Mucosa of stomach (tissue), 1 donor: ENCODE measurements around the gene RBBP9.

Source experiments
- H3K27me3 ChIP-seq: one replicate; pipeline ENCODE4 v1.7.0; 2013; ENCODE audit warnings: mild to moderate bottlenecking, low read length; ENCODE audit not compliant: control insufficient read depth, insufficient read depth
- H3K36me3 ChIP-seq: one replicate; pipeline ENCODE4 v1.7.0; 2013; ENCODE audit warnings: low read length; ENCODE audit not compliant: control insufficient read depth, insufficient read depth
- H3K4me1 ChIP-seq: one replicate; pipeline ENCODE4 v1.7.0; 2013; ENCODE audit warnings: mild to moderate bottlenecking, low read length; ENCODE audit not compliant: control insufficient read depth, insufficient read depth
- H3K4me3 ChIP-seq: one replicate; pipeline ENCODE4 v1.7.0; 2013; ENCODE audit warnings: low read length
- H3K9ac ChIP-seq: one replicate; pipeline ENCODE4 v1.7.0; 2013; ENCODE audit warnings: mild to moderate bottlenecking, low read length, moderate library complexity
- H3K9me3 ChIP-seq: one replicate; pipeline ENCODE4 v1.7.0; 2013; ENCODE audit warnings: mild to moderate bottlenecking, low read length, moderate library complexity; ENCODE audit not compliant: control insufficient read depth
- donor health status: Pancreatic carcinoma.

Gene RBBP9

GRCh38 chr20:18497603-18498002 lies 578 bp upstream of the RBBP9 start:
- no peak overlapping the region for H3K4me3 ChIP-seq
- no peaks in the 10 kb centered on the region for H3K27me3 ChIP-seq
- H3K9me3 ChIP-seq = no peaks in the 10 kb centered on the region
- no peaks in the 10 kb centered on the region for H3K36me3 ChIP-seq
- no peak overlapping the region for H3K9ac ChIP-seq
- H3K4me1 ChIP-seq = peaks cover 7% of the 10 kb centered on the region

GRCh38 chr20:18496042-18496441 lies 983 bp downstream of the RBBP9 start:
- no peak overlapping the region for H3K4me3 ChIP-seq
- H3K4me1 ChIP-seq = peaks cover 7% of the 10 kb centered on the region
- H3K36me3 ChIP-seq = no peaks in the 10 kb centered on the region
- no peaks in the 10 kb centered on the region for H3K9me3 ChIP-seq
- peak overlapping the region; percentile 79 for H3K9ac ChIP-seq
- no peaks in the 10 kb centered on the region for H3K27me3 ChIP-seq

- no peak overlapping the region for H3K4me3 ChIP-seq
- no peaks in the 10 kb centered on the region for H3K27me3 ChIP-seq
- H3K36me3 ChIP-seq = no peaks in the 10 kb centered on the region
- no peaks in the 10 kb centered on the region for H3K9me3 ChIP-seq
- H3K9ac ChIP-seq = no peak overlapping the region
- H3K4me1 ChIP-seq = no peaks in the 10 kb centered on the region
These were observed 8.7 kb downstream of the RBBP9 start for GRCh38 chr20:18488301-18488700.

- H3K9ac ChIP-seq = no peak overlapping the region
- H3K27me3 ChIP-seq = no peaks in the 10 kb centered on the region
- H3K4me1 ChIP-seq = no peaks in the 10 kb centered on the region
- H3K36me3 ChIP-seq = no peaks in the 10 kb centered on the region
- no peak overlapping the region for H3K4me3 ChIP-seq
- no peaks in the 10 kb centered on the region for H3K9me3 ChIP-seq
These were observed 15.4 kb downstream of the RBBP9 start for GRCh38 chr20:18481596-18481995.

- Histone ChIP-seq H3K27me3 (no peaks in the 10 kb centered on the region), H3K36me3 (no peaks in the 10 kb centered on the region), H3K4me3 (no peak overlapping the region), H3K4me1 (no peaks in the 10 kb centered on the region), H3K9ac (no peak overlapping the region), H3K9me3 (no peaks in the 10 kb centered on the region)
These were observed 19.2 kb downstream of the RBBP9 start for GRCh38 chr20:18477821-18478220.

- H3K9ac ChIP-seq = no peak overlapping the region
- no peak overlapping the region for H3K4me3 ChIP-seq
- no peaks in the 10 kb centered on the region for H3K36me3 ChIP-seq
- H3K4me1 ChIP-seq = no peaks in the 10 kb centered on the region
- no peaks in the 10 kb centered on the region for H3K27me3 ChIP-seq
- H3K9me3 ChIP-seq = no peaks in the 10 kb centered on the region
These were observed 19.8 kb downstream of the RBBP9 start for GRCh38 chr20:18477218-18477617.

- peak within 1 kb of the TSS; percentile 91 for H3K9ac ChIP-seq
- peak within 1 kb of the TSS; percentile 99 for H3K4me3 ChIP-seq
- H3K4me1 ChIP-seq = peaks cover 3% of the 10 kb centered on the region
These were observed 29.9 kb downstream of the RBBP9 start, which contains the start of the genes DZANK1 and POLR3F for GRCh38 chr20:18466894-18467730. TSS of gene DZANK1 (minus strand) at chr20:18467030. CDS start at chr20:18465358, 1,672 bp downstream. TSS of gene POLR3F (plus strand) at chr20:18467390. CDS start at chr20:18467507, 117 bp downstream.

GRCh38 chr20:18466574-18466893 lies 30.5 kb downstream of the RBBP9 start:
- no peaks in the 10 kb centered on the region for H3K36me3 ChIP-seq
- H3K4me1 ChIP-seq = peaks cover 3% of the 10 kb centered on the region
- peak overlapping the region; percentile 99 for H3K4me3 ChIP-seq
- no peaks in the 10 kb centered on the region for H3K27me3 ChIP-seq
- H3K9me3 ChIP-seq = no peaks in the 10 kb centered on the region
- H3K9ac ChIP-seq = peak overlapping the region; percentile 91

More at GRCh38 chr20:18466894-18467730, 29.9 kb downstream of the RBBP9 start, which contains the start of the genes DZANK1 and POLR3F:
- Histone ChIP-seq H3K9me3 (no peaks in the 10 kb centered on the region), H3K36me3 (no peaks in the 10 kb centered on the region), H3K27me3 (no peaks in the 10 kb centered on the region)

GRCh38 chr20:18465536-18466200 lies 31.4 kb downstream of the RBBP9 start:
- peaks cover 3% of the 10 kb centered on the region for H3K4me1 ChIP-seq
- no peaks in the 10 kb centered on the region for H3K27me3 ChIP-seq
- no peaks in the 10 kb centered on the region for H3K9me3 ChIP-seq
- no peaks in the 10 kb centered on the region for H3K36me3 ChIP-seq
- H3K9ac ChIP-seq = no peak overlapping the region
- no peak overlapping the region for H3K4me3 ChIP-seq

- H3K27me3 ChIP-seq = no peaks in the 10 kb centered on the region
- H3K36me3 ChIP-seq = no peaks in the 10 kb centered on the region
- no peak overlapping the region for H3K4me3 ChIP-seq
- no peaks in the 10 kb centered on the region for H3K9me3 ChIP-seq
- H3K9ac ChIP-seq = no peak overlapping the region
- H3K4me1 ChIP-seq = no peaks in the 10 kb centered on the region
These were observed 40.4 kb downstream of the RBBP9 start for GRCh38 chr20:18456600-18456999.

GRCh38 chr20:18443886-18444285 lies 53.1 kb downstream of the RBBP9 start:
- Histone ChIP-seq H3K9me3 (no peaks in the 10 kb centered on the region), H3K27me3 (no peaks in the 10 kb centered on the region), H3K4me1 (no peaks in the 10 kb centered on the region), H3K9ac (no peak overlapping the region), H3K4me3 (no peak overlapping the region), H3K36me3 (no peaks in the 10 kb centered on the region)

GRCh38 chr20:18440403-18440802 lies 56.6 kb downstream of the RBBP9 start:
- no peaks in the 10 kb centered on the region for H3K36me3 ChIP-seq
- no peaks in the 10 kb centered on the region for H3K4me1 ChIP-seq
- no peak overlapping the region for H3K4me3 ChIP-seq
- H3K27me3 ChIP-seq = no peaks in the 10 kb centered on the region
- H3K9me3 ChIP-seq = no peaks in the 10 kb centered on the region
- no peak overlapping the region for H3K9ac ChIP-seq
